HepG2 (cell line): ENCODE results near the gene KRT14. TPM values are rescaled to one million over a fixed set of nuclear protein-coding genes. Genes with fewer than 3 reads are reported as not detected.

Experiments used
- ARHGAP35 ChIP-seq: sonication (generic); formaldehyde crosslinking; IDR thresholded peaks from 2 replicates; pipeline ENCODE4 v1.9.0; 2022; ENCODE audit warnings: mild to moderate bottlenecking, inconsistent platforms, moderate library complexity, missing genetic modification reagents, borderline replicate concordance
- GTF3A ChIP-seq: sonication (generic); formaldehyde crosslinking; conservative IDR thresholded peaks from 2 replicates; pipeline ENCODE4 v1.4.0; 2020; ENCODE audit warnings: mild to moderate bottlenecking, missing genetic modification reagents
- JUNB ChIP-seq: sonication (generic); formaldehyde crosslinking; IDR thresholded peaks from 2 replicates; pipeline ENCODE4 v1.8.0; 2022; ENCODE audit warnings: missing genetic modification reagents, mild to moderate bottlenecking, borderline replicate concordance
- POLR2AphosphoS5 ChIP-seq: IDR thresholded peaks from 2 replicates; pipeline ENCODE4 v1.6.1; 2012; ENCODE audit warnings: low read depth, low read length
- SP1 ChIP-seq, 2 experiments: fragments of 450-650 bp in 1 of 2; sonication (generic) in 1 of 2; formaldehyde crosslinking in 1 of 2; IDR thresholded peaks; 2 replicates each; pipeline versions ENCODE4 v1.4.0 to v1.6.1; 2016 to 2020; ENCODE audit warnings: missing genetic modification reagents in 1 of 2
- ZNF256 ChIP-seq: sonication (generic); formaldehyde crosslinking; conservative IDR thresholded peaks from 2 replicates; pipeline ENCODE4 v1.4.0; 2020; ENCODE audit warnings: missing genetic modification reagents
- ZNF331 ChIP-seq: sonication (generic); formaldehyde crosslinking; IDR thresholded peaks from 2 replicates; pipeline ENCODE4 v1.4.0; 2020; ENCODE audit warnings: missing genetic modification reagents
- ZNF382 ChIP-seq: sonication (generic); formaldehyde crosslinking; IDR thresholded peaks from 2 replicates; pipeline ENCODE4 v1.5.0; 2020; ENCODE audit warnings: missing genetic modification reagents, mild to moderate bottlenecking, borderline replicate concordance
- ZNF383 ChIP-seq: sonication (generic); formaldehyde crosslinking; IDR thresholded peaks from 2 replicates; pipeline ENCODE4 v1.4.0; 2020; ENCODE audit warnings: missing genetic modification reagents, mild to moderate bottlenecking, borderline replicate concordance
- ZNF768 ChIP-seq: sonication (generic); formaldehyde crosslinking; IDR thresholded peaks from 2 replicates; pipeline ENCODE4 v1.4.0; 2020; ENCODE audit warnings: missing genetic modification reagents
- ZSCAN29 ChIP-seq: sonication (generic); formaldehyde crosslinking; conservative IDR thresholded peaks from 2 replicates; pipeline ENCODE4 v1.4.0; 2020; ENCODE audit warnings: mild to moderate bottlenecking, missing genetic modification reagents
- ZSCAN30 ChIP-seq: sonication (generic); formaldehyde crosslinking; IDR thresholded peaks from 2 replicates; pipeline ENCODE4 v1.5.0; 2020; ENCODE audit warnings: mild to moderate bottlenecking, missing genetic modification reagents
- polyA plus RNA-seq, 8 experiments: library from polyadenylated mRNA; depleted of rRNA in 3 of 8; stranded (reverse) in 7 of 8; unstranded in 1 of 8; fragments of >200 nt; fragmentation: Illumina TruSeq in 4 of 8; extraction: Trizol in 4 of 8; gene quantifications; 2 replicates each; pipeline versions ENCODE4 v1.2.1 to v1.2.3, GENCODE V29; 2011 to 2016; ENCODE audit warnings: low read depth in 4 of 8, missing spikeins in 1 of 8, mixed read lengths in 1 of 8; ENCODE audit not compliant: insufficient read depth in 1 of 8
- total RNA-seq, 5 experiments: library from RNA; depleted of rRNA; stranded (reverse); fragments of >200 nt; fragmentation: Illumina TruSeq; extraction: Trizol; gene quantifications; 2 replicates each; pipeline ENCODE4 v1.2.3, GENCODE V29; 2016; ENCODE audit warnings: low read depth in 1 of 5
- TF ChIP-seq, protein P1 (sequence below): sonication (generic); formaldehyde crosslinking; IDR thresholded peaks from 2 replicates; pipeline ENCODE4 v1.4.0; 2020; ENCODE audit warnings: low read depth, mild to moderate bottlenecking, missing genetic modification reagents
- TF ChIP-seq, protein P2 (sequence below): sonication (generic); formaldehyde crosslinking; IDR thresholded peaks from 2 replicates; pipeline ENCODE4 v1.4.0; 2020; ENCODE audit warnings: missing genetic modification reagents, borderline replicate concordance
- TF ChIP-seq, protein P3 (sequence below): sonication (generic); formaldehyde crosslinking; IDR thresholded peaks from 2 replicates; pipeline ENCODE4 v1.4.0; 2020; ENCODE audit warnings: missing genetic modification reagents, borderline replicate concordance
- TF ChIP-seq, protein P4 (sequence below): sonication (generic); formaldehyde crosslinking; IDR thresholded peaks from 2 replicates; pipeline ENCODE4 v1.4.0; 2020; ENCODE audit warnings: mild to moderate bottlenecking, missing genetic modification reagents
- TF ChIP-seq, protein P5 (sequence below): sonication (generic); formaldehyde crosslinking; IDR thresholded peaks from 2 replicates; pipeline ENCODE4 v1.4.0; 2020; ENCODE audit warnings: missing genetic modification reagents, low read depth, mild to moderate bottlenecking, borderline replicate concordance

The KRT14 gene
- total and polyA plus RNA-seq, 2 of the 13 experiments (the other 11 are each of a cell fraction or from before 2014, with no cell fraction given): 0.09 TPM; not detected in 1

DNA sequence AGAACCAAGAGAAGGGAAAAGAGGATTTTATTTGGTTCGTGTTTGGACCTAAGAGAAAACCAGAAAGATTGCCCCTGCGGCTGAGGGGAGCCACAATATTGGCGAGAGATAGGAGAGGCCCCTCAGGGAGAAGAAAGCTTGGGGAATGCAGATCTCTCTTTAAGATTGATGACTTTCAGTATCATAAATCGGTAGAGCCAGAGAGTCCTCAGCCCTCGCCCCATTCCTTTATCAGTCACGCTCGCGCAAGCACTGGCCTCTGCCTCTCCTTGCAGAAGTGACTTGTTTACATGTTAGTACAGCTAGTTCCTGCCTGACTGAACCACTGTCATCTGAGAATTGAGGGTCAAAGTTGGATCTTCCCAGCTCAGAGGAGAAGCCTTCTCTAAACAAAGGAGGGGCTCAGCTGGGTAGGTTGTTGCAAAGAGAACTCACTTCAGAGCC lies 37.1 kb downstream of the KRT14 start (continued):
- TF ChIP-seq POLR2AphosphoS5: no peak
- TF ChIP-seq ZNF768 (CRISPR knock-in tag): no peak
- TF ChIP-seq, protein P1, sequence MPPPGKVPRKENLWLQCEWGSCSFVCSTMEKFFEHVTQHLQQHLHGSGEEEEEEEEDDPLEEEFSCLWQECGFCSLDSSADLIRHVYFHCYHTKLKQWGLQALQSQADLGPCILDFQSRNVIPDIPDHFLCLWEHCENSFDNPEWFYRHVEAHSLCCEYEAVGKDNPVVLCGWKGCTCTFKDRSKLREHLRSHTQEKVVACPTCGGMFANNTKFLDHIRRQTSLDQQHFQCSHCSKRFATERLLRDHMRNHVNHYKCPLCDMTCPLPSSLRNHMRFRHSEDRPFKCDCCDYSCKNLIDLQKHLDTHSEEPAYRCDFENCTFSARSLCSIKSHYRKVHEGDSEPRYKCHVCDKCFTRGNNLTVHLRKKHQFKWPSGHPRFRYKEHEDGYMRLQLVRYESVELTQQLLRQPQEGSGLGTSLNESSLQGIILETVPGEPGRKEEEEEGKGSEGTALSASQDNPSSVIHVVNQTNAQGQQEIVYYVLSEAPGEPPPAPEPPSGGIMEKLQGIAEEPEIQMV (CRISPR knock-in tag): no peak
- TF ChIP-seq ARHGAP35 (CRISPR knock-in tag): no peak
- TF ChIP-seq GTF3A: no peak
- TF ChIP-seq, protein P2, sequence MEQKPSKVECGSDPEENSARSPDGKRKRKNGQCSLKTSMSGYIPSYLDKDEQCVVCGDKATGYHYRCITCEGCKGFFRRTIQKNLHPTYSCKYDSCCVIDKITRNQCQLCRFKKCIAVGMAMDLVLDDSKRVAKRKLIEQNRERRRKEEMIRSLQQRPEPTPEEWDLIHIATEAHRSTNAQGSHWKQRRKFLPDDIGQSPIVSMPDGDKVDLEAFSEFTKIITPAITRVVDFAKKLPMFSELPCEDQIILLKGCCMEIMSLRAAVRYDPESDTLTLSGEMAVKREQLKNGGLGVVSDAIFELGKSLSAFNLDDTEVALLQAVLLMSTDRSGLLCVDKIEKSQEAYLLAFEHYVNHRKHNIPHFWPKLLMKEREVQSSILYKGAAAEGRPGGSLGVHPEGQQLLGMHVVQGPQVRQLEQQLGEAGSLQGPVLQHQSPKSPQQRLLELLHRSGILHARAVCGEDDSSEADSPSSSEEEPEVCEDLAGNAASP (CRISPR knock-in tag): no peak
- TF ChIP-seq JUNB (CRISPR knock-in tag): no peak
- TF ChIP-seq ZNF331 (CRISPR knock-in tag): peak; percentile 99
- no peak for TF ChIP-seq ZNF256 (CRISPR knock-in tag)
- TF ChIP-seq, protein P3, sequence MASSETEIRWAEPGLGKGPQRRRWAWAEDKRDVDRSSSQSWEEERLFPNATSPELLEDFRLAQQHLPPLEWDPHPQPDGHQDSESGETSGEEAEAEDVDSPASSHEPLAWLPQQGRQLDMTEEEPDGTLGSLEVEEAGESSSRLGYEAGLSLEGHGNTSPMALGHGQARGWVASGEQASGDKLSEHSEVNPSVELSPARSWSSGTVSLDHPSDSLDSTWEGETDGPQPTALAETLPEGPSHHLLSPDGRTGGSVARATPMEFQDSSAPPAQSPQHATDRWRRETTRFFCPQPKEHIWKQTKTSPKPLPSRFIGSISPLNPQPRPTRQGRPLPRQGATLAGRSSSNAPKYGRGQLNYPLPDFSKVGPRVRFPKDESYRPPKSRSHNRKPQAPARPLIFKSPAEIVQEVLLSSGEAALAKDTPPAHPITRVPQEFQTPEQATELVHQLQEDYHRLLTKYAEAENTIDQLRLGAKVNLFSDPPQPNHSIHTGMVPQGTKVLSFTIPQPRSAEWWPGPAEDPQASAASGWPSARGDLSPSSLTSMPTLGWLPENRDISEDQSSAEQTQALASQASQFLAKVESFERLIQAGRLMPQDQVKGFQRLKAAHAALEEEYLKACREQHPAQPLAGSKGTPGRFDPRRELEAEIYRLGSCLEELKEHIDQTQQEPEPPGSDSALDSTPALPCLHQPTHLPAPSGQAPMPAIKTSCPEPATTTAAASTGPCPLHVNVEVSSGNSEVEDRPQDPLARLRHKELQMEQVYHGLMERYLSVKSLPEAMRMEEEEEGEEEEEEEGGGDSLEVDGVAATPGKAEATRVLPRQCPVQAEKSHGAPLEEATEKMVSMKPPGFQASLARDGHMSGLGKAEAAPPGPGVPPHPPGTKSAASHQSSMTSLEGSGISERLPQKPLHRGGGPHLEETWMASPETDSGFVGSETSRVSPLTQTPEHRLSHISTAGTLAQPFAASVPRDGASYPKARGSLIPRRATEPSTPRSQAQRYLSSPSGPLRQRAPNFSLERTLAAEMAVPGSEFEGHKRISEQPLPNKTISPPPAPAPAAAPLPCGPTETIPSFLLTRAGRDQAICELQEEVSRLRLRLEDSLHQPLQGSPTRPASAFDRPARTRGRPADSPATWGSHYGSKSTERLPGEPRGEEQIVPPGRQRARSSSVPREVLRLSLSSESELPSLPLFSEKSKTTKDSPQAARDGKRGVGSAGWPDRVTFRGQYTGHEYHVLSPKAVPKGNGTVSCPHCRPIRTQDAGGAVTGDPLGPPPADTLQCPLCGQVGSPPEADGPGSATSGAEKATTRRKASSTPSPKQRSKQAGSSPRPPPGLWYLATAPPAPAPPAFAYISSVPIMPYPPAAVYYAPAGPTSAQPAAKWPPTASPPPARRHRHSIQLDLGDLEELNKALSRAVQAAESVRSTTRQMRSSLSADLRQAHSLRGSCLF: no peak
- no peak for TF ChIP-seq SP1 (IDR thresholded peaks at IDR 0.05)
- no peak for TF ChIP-seq SP1 (CRISPR knock-in tag; IDR thresholded peaks at IDR 0.05)
- 0 out of 2 replicates have a peak, but pooled peaks have one; percentile 3 for TF ChIP-seq ZSCAN29 (CRISPR knock-in tag)
- TF ChIP-seq, protein P4, sequence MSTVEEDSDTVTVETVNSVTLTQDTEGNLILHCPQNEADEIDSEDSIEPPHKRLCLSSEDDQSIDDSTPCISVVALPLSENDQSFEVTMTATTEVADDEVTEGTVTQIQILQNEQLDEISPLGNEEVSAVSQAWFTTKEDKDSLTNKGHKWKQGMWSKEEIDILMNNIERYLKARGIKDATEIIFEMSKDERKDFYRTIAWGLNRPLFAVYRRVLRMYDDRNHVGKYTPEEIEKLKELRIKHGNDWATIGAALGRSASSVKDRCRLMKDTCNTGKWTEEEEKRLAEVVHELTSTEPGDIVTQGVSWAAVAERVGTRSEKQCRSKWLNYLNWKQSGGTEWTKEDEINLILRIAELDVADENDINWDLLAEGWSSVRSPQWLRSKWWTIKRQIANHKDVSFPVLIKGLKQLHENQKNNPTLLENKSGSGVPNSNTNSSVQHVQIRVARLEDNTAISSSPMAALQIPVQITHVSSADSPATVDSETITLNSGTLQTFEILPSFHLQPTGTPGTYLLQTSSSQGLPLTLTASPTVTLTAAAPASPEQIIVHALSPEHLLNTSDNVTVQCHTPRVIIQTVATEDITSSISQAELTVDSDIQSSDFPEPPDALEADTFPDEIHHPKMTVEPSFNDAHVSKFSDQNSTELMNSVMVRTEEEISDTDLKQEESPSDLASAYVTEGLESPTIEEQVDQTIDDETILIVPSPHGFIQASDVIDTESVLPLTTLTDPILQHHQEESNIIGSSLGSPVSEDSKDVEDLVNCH (CRISPR knock-in tag): no peak
- no peak for TF ChIP-seq ZNF383
- TF ChIP-seq, protein P5, sequence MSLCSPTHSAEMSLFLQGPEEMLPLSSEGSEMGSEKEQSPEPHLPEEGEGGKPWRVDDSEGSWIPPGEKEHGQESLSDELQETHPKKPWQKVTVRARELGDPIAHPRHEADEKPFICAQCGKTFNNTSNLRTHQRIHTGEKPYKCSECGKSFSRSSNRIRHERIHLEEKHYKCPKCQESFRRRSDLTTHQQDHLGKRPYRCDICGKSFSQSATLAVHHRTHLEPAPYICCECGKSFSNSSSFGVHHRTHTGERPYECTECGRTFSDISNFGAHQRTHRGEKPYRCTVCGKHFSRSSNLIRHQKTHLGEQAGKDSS (CRISPR knock-in tag): no peak
- TF ChIP-seq ZNF382 (CRISPR knock-in tag): no peak
- no peak for TF ChIP-seq ZSCAN30 (CRISPR knock-in tag)
